Measurements from ENCODE around the gene PRKG2.

PRKG2 gene

DNA sequence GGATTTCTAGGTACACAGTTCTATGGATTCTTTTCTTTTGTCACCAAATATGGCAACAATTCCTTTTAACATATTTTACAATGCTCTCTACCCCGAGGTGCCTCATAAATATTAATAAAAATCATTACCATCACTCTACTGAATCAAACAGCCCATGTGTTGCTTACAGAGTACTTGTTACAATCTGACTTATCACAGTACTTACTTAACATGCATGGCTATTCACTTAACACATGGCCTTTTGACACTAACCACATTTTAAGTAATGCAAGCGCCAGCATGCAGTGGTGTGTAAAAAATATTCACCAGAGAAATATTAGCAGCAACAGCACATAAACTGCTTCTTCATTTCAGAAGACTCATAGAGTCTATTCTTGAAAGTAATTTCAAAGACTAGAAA lies 119.6 kb downstream of the PRKG2 start:
- no peak for DNase-seq

DNA sequence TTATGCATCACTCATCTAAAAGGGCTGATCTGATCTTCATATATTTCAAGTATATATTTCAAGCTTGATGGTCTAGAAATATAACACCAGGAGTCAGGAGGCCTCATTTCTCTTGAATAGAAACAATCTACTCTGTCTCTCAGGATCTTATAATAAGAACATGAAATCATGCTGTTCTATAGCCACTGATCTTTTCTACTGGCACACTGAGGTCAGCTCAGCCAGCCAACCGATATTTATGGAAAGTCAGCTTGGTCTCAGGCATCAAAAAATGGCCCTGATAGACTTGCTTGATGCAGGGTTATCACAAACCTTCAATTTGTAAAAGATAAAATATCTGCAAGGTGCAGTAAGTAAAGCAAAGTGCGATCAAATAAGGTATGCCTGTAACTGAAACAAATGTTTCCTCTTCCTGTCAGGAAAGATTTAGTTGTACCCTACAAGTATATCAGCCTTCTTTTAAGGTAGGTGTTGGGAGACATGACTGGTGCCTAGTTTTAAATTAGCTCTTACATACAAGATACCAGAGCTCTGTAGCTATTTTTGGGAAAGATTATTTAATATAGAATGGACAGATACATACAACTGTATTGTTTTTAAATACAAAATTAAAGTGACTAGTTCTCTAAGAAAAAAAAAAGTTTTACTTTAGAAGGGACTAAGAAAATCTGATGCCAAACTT lies 121.2 kb downstream of the PRKG2 start:
- no peak for DNase-seq

DNA sequence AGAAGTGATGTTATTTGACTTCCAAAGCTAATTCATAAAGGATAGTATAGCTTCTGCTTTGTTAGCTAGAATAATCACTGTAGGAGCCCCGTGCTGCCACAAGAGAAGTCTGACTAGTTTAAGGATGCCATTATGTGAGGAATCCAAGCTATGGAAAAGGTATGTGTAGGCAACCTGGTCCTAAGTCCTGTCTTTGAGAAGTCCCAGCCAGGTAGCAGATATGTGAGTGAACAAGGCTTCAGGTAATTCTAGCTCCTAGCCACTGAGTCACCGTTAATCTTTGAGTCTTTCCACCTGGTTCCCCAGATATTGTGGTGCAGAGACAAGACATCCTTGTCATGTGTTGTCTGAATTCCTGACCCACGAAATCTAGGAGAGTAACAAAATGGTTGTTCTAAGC lies 129.0 kb downstream of the PRKG2 start:
- DNase-seq = no peak

DNA sequence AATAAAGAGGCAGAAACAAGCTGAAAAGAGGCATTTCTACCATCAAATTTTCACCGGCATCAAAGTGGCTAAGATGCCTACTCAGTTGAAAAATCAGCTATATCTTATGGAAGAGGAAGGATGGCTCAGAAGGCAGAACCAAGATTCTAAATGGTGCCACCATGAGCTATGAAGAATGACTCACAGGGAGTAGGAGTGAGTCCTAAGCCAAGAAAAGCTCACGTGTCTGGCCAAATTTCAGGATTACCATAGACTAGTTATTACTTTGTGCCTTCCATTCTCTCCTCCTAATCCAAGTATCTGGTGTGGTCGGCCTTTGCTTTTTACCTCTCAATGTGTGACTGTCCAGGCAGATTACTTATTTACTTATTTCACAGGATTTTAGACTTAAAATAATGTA lies 129.7 kb downstream of the PRKG2 start:
- no peak for DNase-seq

DNA sequence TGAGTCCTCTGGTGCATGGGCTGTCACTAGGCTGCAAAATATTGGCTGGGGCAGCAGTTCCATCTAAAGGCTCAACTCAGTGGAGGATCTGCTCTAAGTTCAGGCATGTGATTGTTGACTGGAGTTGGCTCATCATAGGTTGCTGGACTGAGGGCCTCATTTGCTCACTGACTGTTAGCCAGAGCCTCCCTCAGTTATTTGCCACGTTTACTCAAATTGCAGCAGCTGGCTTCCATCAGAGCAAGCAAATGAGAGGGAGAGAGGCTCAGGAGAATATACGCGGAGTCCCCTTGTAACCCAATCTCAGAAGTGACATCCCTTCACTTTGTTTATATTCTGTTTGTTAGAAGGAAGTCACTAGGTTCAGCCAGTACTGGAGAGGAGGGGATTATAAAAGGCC lies 130.4 kb downstream of the PRKG2 start:
- DNase-seq = no peak

DNA sequence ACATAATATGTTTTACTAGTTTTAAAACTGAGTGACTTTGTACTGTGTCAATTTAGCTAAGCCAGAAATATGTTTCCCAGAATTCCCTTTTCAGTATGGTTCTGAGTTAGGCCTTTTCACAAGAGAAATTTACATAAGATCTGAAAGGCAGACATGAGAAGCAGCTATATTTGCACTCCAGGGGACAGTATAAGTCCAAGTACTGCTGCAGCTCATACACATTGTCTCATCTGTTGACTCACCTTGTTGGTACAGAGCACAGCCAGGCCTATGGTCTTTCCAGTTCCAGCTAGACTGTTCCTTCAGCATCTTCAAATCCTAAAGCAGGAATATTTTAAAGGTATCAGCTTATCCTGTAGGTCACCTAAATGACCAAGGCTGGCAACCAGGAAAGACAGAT lies 131.0 kb downstream of the PRKG2 start:
- peak; percentile 1 for DNase-seq

DNA sequence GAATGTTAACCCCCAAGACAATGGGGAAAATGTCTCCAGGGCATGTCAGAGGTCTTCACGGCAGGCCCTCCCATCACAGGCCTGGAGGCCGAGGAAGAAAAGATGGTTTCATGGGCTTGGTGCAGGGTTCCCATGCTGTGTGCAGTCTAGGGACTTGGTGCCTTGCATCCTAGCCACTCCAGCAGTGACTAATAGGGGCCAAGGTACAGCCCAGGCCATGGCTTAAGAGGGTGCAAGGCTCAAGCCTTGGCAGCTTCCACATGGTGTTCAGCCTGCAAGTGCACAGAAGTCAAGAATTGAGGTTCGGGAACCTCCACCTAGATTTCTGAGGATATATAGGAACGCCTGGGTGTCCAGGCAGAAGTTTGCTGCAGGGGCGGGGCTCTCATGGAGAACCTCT lies 133.9 kb downstream of the PRKG2 start:
- no peak for DNase-seq

DNA sequence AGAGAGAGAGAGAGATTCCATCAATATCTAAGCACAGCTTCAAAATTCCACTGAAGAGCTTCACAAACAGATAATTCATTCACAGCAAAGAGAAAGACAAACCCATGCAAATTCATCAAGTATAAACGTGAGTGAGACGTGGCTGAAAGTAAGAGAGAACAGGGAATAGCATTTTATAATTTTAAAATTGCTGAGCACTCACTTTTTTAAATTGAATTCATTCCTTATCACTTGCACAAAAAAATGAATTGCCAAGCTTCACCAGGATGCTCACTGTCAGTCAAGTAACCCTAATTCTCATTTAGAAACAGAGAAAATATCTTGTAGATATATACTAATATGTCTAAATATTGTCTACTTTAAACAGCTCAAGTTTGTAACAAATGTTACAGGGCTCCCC lies 144.0 kb downstream of the PRKG2 start:
- DNase-seq = no peak

DNA sequence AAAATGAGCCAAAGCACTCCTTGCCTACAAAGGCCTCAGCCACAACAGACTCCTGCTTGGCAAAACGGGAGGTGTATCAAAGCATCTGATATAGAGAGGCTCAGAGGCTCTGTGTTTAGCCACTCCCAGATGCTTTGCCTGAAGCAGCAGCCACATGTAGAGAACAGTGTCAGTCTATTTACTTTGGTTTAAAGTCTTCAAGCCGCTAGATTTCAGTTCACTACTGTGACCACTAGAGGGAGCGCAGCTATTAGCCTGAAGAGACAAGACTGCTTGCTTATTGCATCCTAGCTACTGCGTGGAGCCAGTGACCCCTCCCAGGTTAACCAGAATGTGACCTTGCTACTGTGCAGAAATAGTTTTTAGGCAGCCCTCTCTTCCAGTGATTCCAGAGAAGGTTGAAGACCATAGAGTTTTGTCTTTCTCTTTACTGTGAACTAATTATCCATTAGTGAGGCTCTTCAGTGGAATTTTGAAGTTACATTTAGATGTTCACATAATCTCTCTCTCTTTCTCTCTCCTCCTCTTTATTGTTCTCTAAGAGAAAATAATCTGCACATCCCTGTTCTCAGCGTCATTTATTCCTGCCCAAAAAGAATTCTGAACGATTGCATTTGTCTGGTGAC lies 145.2 kb downstream of the PRKG2 start:
- DNase-seq = peak; percentile 83

DNA sequence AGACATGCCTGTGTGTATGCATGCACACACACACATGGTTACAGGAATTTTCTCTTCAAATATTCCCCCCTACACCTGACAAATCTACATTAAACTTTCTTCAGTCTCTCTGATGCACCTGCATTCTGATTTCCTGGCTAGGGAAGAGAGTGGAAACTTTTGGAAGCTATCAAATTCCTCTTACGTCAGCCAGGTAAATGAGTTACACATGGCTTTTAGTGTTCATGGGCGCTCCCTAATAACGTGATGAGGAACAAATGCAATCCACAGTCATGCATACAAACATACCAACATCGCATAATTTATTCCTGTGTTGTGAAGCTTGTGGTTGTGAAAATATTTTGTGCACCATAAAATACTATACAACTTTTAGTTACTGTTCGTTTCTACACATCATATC lies 149.6 kb downstream of the PRKG2 start:
- no peak for DNase-seq

DNA sequence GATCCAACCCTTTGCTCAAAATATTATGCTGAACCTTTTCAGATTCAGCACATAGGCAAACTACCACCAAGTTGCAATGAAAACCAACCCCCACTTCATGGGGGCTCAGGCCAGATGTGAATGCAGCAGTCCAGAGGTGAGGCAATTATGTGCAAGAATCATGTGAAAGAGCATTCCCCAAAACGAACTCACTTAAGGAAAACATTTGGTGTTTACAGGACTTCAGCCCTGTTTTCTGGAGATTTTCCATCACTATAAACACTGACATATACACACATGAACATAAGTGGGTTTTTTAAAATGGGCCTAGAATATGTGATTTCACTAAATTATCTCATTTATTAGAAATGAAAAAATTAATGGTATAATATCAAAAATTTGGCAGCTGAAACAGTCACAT lies 153.0 kb downstream of the PRKG2 start:
- no peak for DNase-seq

DNA sequence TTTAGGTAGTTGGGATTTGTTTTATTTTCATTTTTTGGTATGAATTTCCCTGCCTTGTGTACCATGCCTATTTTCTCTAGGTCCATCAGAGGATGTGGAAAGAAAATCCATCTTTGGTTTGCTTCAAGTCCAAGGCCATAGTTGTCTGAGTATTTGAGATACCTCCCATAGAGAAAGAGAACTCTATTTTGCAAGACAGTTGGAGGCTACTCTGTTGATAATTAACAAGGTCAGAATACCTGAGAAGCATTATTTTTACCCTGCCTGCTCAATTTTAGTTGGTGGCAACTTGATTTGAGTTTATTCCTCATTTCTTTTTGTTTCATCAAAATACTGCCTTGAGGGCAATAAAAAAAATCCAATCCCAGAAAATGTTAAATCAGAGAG lies 153.7 kb downstream of the PRKG2 start:
- DNase-seq = no peak

DNA sequence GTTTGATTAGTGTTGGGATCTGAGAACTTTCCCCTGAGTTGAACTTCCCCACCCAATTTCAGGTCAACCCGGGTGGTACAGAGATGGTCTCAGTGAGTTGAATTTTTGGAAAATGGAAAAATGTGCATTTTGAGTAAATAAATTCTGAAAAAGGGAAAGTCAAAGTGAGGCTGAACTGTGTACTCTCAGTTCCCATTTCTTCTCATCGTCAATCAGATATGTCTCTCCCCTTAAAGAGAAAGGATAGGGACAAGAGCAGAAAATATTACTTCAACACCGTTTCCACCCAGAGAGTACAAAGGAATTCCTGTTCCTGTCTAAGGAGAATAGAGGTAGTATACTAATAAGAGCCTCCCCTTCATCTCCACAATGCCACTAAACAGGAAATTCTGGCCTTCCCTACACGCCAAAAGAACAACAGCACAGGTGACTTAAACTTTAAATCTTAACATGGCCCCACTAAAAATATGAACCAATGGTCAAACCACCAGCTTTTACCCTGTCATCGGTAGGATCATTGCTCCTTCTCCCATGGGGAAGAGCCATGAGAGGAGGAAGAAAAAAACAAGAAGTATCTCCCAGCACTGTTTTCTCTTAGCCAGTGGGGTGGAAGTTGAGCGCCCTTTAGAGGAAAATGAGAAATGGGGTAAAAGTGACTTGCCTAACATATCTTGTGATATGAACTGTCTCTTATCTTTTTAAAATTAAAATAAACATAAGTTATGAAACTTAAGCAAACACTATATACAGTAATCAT lies 154.3 kb downstream of the PRKG2 start:
- no peak for DNase-seq

DNA sequence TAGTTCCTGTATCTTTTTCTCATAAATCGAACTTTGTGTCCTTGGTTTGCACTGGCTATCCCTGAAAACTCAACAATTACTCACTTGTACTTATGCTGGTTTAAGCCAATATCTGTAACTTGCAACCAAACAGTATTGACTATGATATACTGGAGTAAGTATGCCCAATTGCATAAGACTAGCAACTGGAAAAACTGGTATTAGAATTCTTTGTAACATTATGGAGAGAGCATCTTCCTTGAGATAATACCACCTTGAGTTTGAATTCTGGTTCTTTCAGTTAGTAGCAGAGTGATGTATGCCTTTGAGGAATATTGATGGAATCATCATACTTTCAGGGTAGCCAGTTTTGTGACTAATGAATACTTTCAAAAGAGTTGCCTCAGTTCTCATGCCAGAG lies 156.4 kb downstream of the PRKG2 start:
- no peak for DNase-seq

DNA sequence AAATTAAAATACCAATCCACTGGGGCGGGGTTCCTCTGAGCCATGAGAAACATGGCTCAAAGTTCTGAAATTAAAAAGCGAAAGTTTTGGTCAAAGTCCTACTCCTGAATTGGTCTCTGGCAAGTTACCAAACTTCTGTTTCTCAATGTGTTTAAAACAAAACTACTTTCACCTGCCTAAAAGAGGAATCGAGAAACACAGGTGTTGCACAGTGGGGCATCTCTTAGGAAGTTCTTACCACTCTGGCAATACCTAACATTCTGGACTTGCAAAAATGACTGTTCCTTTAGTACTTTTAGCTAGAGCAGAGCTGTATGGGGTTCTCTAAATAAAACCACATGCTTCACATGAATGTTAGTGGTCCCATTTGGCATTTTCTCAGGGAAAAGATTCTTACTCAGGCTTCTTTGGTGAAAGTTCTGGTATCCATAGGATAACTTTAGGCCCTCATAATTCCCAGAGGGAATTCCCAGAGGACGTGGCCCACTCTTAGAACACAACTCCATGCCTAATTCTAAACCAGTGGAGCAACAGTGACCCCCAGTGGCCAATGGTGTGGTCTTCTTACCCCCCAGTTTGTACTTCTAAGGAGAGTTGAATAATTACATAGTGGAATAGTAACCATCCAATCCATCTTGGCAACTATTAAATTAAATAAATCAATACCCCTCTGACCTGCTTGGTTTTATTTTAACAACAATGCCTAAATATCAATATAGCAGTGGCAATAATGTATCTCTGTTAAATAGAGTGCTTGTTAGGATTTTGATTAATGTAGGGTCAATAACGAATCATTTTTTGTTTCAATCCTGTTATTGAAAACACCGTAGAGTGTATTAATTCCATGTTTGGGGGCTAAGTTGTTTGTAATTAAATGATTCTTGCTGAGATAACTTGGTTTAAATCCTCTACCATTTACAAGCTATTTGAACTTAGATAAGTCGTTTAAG lies 162.6 kb downstream of the PRKG2 start:
- DNase-seq = peak; percentile 86

DNA sequence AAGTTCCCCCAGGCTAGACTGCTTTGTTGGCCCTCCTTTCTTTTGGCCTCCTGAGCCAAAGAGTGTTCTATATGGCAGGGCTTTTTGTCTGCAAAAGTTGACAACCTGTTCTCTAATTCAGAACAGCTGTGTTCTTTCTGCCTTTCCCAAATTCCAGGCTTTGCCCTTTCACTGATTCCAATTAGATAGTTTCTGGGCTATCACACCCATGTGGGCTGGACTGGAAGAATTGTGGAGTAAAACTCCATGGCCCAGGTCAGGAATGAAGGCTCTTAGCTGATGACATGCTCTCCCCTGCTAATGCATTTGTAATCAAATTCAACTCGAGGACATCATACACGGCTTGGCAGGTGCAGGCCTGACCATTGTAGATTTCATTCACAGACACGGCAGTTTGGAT lies 165.1 kb downstream of the PRKG2 start:
- DNase-seq = no peak

DNA sequence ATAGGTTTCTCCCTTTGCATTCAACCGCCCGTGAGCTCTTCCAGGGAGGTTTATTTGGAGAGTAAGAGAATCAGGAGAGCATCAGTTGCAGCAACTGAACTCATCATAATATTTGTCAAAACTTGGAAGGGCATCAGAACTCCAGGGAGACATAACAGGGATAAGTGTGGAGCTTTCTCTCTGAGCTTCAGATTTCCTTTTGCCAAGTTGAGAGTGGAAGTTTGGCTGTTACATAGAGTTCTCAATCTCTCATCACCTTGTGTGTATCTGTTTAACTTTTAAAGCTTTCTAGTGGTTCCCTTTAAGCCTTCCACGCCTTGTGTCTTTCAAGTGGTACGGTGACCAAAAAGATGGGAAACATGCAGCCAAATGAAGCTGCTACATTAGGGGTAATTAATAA lies 165.7 kb downstream of the PRKG2 start:
- no peak for DNase-seq

DNA sequence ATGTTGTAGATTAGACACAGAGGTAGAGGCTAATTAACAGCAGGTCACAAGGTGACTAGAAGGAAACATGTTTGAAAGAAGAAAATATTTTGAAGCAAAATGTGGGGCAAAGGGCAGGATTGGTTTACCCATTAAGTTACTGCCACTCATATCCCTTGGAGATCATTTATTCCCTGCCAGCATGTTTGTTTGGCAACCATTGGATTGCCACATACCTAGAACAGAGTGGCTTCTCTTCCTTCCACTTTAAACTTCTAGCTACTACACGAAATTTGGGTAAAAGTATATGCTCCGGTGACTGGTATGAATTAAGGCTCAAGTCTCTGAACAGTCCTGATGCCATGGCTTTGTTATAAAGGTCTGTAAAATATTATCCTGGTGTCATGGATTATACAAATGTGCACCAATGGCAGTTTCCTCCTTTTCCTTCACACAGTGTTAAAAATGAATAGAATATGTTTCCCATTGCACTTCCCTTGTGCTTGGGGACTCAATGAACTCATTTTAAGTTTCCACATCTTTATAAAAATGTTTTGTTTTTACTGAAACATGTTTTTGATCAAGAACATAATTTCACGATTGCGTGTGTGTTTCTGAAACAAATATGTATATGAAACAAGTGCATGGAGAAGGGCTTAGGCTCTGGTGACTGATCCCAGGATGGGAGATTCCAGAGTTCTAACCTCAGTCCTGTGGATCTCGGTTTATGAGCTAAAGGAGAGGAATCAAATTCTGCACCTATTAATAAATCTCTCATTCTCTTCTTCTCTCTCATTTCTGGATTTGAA lies 172.2 kb downstream of the PRKG2 start:
- DNase-seq = no peak

DNA sequence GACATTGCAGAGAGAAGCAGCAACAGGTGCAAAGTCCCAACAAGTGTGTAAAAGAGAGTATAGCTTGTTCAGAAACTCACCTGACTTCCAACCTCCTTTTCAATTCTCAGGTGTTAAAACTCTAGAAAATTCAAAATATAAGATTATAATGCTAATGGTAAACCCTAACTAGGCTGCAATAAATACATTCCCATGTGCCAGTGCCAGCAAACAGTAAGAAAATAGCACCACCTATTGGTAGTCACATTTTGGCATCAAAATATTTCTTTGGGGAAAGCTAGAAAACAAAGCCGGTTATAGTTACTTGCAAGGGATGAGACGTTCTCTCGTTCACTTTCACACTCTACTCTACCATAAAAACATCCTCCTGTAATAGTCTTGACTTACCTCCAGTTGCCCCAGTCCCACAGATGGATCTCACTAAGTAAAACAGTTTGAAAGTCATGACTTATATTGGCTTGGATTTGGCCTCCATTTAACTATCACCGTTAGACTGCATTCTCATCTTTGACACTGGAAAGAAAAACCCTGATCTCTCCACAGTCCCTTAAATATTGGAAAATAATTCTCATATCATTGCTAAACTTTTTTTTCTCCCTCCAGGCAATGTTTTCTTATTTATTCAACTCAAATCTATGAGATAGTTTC lies 174.9 kb downstream of the PRKG2 start:
- peak; percentile 50 for DNase-seq

DNA sequence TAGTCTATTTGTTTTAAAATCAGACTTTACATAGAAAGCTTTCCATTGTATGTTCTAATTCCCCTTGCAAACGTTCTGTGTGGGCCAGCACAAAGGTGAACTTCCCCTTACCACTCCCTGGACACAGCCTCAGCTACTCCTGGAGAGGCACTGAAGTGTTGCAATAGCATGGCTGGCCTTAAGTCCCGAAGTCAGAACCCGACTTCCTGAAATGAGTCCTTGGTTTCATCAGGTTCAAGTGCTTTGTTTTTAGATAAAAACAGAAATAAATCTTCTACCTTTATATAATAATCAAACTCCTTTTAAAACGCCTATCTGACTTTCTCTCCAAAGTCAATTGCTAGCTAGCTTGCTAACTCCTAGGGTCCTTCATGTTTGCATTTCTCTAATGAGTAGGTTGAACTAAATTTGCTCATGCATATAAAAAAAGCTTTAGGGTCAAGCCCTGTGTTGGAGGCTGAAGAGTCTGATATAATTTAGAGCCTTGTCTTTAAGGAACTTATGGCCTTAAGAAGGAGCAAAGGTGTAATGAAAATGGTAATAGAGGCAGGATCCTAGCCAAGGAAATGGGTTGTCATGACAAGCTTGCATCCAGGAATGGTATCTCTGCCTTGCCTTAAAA lies 175.6 kb downstream of the PRKG2 start:
- DNase-seq = no peak

All from fibroblast of skin of scalp (primary cell).